HG02870 (cell line): Measurements from ENCODE around the gene ASB2.

Source experiments
- ATAC-seq: cut with Tn5 transposase; IDR thresholded peaks from one replicate; pipeline ENCODE4 v1.9.1; 2021; ENCODE audit warnings: mild to moderate bottlenecking, moderate library complexity; ENCODE audit not compliant: unreplicated experiment

The ASB2 gene

GRCh38 chr14:93911975-93912615 is 64.3 kb downstream of the ASB2 start:
- no peak for ATAC-seq

DNA sequence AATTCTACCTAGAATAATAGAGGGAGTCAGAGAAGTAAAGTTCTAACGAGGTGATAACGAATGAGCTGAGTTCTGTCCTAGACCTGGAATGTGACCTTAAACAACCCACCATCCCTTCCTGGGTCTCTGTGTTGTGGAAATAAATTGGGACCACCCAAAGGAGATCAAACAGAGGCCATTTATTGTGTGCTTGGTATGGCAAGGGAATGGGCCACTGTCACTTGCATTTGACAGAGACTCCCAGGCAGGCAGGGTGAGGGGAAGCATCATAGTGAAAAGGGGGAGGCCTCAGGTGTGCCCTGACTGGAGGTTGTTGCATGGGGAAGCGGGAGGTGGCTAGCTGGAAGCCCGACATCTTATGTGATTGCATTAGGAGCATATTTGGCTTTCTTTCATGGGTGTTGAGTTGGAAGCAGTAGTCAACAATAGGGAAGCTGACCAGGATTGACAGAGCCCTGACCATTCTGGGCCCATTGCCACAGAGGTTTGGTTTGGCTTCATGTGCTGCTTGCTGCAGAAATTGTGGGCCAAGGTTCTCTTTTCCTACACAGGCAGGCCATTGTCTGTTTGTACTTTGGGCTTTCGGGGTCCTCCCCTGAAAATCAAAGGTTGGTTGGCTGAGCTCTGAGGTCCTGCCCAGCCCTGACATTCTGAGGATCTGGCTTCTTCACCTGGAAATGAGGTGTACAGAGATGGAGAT is 66.8 kb downstream of the ASB2 start:
- no peak for ATAC-seq

- ATAC-seq, result no peak
Observed at GRCh38 chr14:93906341-93907329, 69.7 kb downstream of the ASB2 start.

- no peak for ATAC-seq
Observed at GRCh38 chr14:93905623-93906022, 70.7 kb downstream of the ASB2 start.

DNA sequence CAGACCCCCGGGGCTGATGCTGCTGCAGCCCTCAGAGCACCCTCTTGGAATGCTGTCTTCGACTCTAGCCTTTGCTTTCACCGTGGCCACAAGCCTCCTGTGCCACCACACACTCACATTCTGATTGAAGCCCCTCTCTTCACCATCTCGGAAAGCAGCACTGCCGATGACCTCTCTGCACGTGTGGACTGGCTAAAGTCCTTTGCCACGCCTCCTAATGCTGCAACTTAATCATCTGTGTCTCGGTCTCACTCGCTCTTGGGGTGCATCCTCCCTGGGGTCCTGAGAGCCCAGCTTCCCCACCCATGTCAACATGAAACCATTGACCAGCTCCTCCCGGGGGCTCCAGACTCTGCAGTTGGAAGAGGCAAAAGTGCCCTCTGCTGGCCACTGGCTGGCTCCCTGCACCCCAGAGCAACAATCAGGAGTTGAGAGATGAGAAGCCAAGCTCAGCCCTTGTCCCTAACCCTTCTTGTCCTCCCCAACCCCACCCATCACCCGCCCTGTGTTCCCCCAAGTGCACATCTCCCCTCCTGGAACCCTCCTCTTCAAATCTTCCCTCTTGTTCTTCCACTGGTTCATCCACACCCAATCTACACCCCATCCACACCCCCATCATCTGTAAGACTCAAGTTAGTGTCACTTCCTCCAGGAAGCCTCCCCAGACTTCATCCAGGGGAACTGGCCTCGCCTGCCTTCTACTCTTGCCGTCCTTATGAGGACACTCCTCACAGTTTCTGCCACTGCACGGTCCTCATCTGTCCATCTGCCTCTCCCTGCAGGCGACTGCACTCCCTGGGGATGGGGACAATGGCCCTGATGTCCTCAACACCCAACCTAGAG is 72.8 kb downstream of the ASB2 start:
- ATAC-seq, result no peak

DNA sequence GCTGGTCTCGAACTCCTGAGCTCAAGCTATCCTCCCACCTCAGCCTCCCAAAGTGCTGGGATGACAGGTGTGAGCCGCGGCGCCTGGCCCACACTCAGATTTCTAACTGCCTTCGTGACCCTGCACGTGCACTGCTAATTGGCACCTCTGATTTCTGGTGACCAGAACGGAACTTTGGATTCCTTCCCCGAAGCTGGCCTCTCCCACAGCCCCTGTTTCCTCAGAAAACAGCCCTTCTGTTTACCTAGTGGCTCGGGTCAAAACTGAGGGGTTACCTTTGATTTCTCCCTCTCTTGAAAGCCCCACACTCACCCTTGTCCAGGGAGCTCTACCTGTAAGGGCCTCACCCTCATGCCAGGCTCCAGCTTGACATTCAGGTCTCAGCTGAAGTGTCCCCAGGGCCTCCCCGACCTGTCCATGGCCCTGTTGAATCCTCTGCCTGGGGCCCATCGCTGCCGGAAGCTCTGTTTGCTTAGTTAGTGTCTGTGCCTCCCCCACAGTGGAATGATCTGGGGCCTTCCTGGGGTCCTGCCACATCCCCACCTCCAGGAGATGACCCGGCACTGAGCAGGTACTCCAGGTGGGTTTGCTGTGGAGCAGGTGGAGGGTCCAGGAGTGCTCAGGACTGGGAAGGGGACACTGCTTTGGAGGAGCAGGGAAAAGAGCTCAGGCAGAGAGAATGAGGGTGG is 73.6 kb downstream of the ASB2 start:
- ATAC-seq, result no peak

DNA sequence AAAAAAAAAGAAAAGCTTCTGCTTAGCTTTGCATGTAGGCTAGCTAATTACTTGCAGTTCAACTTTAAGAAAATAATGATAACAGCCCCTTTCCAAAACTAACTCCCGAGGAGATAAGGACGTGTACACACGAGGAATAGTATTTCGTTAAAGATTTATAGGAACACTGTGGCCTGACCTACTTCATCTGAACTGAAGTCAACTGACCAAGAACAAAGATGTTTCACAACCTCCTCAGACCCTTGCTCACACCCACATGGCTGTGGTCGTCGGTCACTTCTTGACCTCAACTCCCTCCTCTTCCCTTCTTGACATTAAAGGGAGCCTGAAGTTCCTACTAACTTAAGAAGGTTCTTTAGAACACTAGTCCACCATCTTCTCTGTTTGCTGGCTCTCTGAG is 74.6 kb downstream of the ASB2 start:
- ATAC-seq, result no peak

GRCh38 chr14:93898731-93899130 is 77.6 kb downstream of the ASB2 start:
- ATAC-seq, result no peak

- ATAC-seq, result no peak
Observed at GRCh38 chr14:93898081-93898611, 78.2 kb downstream of the ASB2 start.

DNA sequence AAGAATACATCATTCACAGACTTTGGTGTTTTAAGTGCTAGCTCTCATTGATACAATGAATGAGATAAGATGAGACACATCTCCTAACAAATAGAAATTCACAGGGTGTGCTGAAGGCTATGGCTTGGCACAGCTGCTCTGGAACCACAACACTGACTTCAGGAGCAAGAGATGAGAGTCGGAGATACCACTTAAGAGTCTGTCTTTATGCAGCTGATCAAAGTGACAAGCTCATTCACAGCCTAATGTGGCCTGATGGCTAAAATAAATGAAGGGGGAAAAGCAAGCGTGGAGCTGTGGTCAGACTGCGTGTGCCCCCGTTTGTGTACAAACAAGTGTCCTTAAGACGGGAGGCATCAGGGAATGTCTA is 78.9 kb downstream of the ASB2 start:
- ATAC-seq, result no peak

GRCh38 chr14:93895023-93895604 is 81.3 kb downstream of the ASB2 start:
- ATAC-seq, result no peak

GRCh38 chr14:93893661-93894261 is 82.6 kb downstream of the ASB2 start:
- ATAC-seq, result no peak

DNA sequence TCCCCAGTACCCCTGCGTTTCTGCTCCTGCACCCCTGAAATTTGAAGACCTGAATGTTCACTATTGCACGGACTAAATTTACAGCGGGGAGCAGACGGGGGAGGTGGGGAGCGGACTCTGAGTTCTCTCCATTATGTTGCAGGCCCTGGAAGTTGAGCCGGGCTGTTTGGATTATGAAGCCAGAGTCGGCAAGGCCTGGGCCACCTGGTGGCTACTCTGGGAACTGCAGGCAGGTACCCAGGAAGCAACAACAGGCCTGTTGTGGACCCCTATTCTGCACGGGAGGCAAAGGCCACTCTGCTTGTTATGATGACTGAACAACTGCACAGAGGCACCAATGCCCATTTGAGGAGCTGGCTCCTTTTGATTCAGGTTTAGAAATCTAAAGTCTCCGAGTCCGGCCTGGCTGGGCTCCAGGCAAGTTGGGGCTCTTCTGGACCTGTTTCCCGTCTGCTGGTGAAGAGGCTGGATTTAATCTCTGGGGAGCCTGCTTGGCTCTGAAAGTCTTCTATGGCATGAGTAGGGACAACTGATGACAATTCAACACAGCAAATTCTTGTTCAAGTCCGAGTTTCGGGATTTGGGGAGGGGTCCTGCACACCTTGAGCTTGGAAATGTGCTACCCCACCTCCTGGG is 83.3 kb downstream of the ASB2 start:
- no peak for ATAC-seq

DNA sequence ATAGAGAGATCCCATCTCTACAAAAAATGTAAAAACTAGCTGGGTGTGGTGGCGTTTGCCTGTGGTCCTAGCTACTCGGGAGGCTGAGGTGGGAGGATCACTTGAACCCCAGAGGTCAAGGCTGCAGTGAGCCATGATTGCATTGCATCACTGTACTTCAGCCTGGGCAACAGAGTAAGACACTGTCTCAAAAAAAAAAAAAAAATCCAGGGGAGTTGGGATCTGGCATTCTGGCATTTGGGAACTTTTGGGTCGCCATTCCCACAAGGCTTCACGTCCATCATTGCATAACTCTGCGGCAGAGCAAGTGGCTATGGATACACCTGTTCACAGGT is 83.9 kb downstream of the ASB2 start:
- ATAC-seq, result no peak

- ATAC-seq, result no peak
Observed at GRCh38 chr14:93891756-93892504, 84.4 kb downstream of the ASB2 start.

- no peak for ATAC-seq
Observed at GRCh38 chr14:93889739-93890483, 86.5 kb downstream of the ASB2 start.

GRCh38 chr14:93888995-93889394 is 87.4 kb downstream of the ASB2 start:
- ATAC-seq, result no peak
